Erythroblast (primary cell): ENCODE data around the gene VPS25.

Source experiments
- GATA1 ChIP-seq: IDR thresholded peaks from 2 replicates; pipeline ENCODE4 v1.6.1; 2011; ENCODE audit warnings: low read depth, mild to moderate bottlenecking, control low read depth, low read length, moderate library complexity
- POLR2A ChIP-seq: IDR thresholded peaks from 2 replicates; pipeline ENCODE4 v1.6.1; 2011; ENCODE audit warnings: mild to moderate bottlenecking, low read length

GRCh38 chr17:42827472-42827871 lies 54.2 kb downstream of the VPS25 start:
- TF ChIP-seq POLR2A (no peak), GATA1 (no peak)
